ENCODE results near the gene ATP1B2.
A peak's percentile ranks its signal among the peaks of the same experiment; 100 is the strongest.

ATP1B2 gene

DNA sequence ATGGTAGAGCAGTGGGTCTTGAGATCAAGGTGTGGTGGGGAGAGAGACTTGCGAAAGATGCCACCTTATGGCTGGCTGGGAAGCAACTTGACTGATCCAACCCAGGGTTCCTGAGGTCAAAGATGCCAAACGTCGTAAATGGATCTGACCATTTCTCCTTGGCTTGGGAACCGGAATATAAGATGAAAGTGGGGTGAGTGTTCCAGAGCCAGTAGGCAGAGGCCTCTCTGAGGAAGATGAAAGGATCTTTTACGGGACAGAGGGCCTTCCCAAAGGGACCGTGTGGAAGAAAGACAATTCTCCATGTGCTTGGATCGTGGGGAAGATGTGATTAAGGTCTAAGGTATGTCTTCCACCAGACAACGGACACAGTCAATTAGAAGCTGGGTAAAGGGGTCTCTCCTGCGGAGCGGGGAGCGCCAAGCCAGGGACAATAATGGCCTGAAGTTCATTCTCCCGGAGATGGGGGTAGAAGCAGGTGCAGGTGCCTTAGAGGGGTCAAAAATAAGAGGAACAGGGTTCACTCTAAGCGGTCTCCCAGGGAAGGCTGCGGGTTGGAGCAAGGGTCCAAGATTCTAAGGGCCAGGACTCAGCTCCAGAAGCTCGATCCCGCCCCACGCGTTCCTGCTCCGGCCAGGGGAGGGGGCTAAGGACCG lies 36.8 kb upstream of the ATP1B2 start:
- Histone ChIP-seq H3K4me1 (ENCODE audit: insufficient read depth, poor library complexity, severe bottlenecking) (peaks cover 16% of the 10 kb centered on the region), H3K36me3 (ENCODE audit: low read depth) (peaks cover 37% of the 10 kb centered on the region), H3K27me3 (ENCODE audit: insufficient read depth, poor library complexity, severe bottlenecking) (no peaks in the 10 kb centered on the region), H3K27ac (ENCODE audit: poor library complexity, severe bottlenecking) (peak overlapping the region; percentile 77), H3K9me3 (ENCODE audit: severe bottlenecking) (no peaks in the 10 kb centered on the region), H3K4me3 (ENCODE audit: severe bottlenecking) (peak overlapping the region; percentile 87)
- ATAC-seq (ENCODE audit: low read depth) (peak; percentile 19; the same call in 2 of the 3 replicates), DNase-seq (ENCODE audit: low spot score) (no peak)
- TF ChIP-seq CTCF (IDR thresholded peaks at IDR 0.05; ENCODE audit: poor library complexity, severe bottlenecking): no peak

- H3K27me3 ChIP-seq (ENCODE audit: insufficient read depth, poor library complexity, severe bottlenecking): no peaks in the 10 kb centered on the region
- peaks cover 31% of the 10 kb centered on the region for H3K36me3 ChIP-seq (ENCODE audit: low read depth)
- H3K9me3 ChIP-seq (ENCODE audit: severe bottlenecking): no peaks in the 10 kb centered on the region
- ATAC-seq (ENCODE audit: low read depth): peak; percentile 93
- peak; percentile 99 for DNase-seq (ENCODE audit: low spot score)
- H3K4me1 ChIP-seq (ENCODE audit: insufficient read depth, poor library complexity, severe bottlenecking): peaks cover 16% of the 10 kb centered on the region
- peak within 1 kb of the TSS; percentile 77 for H3K27ac ChIP-seq (ENCODE audit: poor library complexity, severe bottlenecking)
- H3K4me3 ChIP-seq (ENCODE audit: severe bottlenecking): peak within 1 kb of the TSS; percentile 87
- TF ChIP-seq CTCF (IDR thresholded peaks at IDR 0.05; ENCODE audit: poor library complexity, severe bottlenecking): peak; percentile 81
Observed at GRCh38 chr17:7614425-7615264, 36.1 kb upstream of the ATP1B2 start, which contains the start of gene FXR2. TSS of gene FXR2 (minus strand) at chr17:7614897. CDS start at chr17:7614532, 365 bp downstream.

GRCh38 chr17:7615265-7615747 lies 35.4 kb upstream of the ATP1B2 start:
- peak overlapping the region; percentile 77 for H3K27ac ChIP-seq (ENCODE audit: poor library complexity, severe bottlenecking)
- peaks cover 16% of the 10 kb centered on the region for H3K4me1 ChIP-seq (ENCODE audit: insufficient read depth, poor library complexity, severe bottlenecking)
- ATAC-seq (ENCODE audit: low read depth) (no peak), DNase-seq (ENCODE audit: low spot score) (no peak)
- H3K9me3 ChIP-seq (ENCODE audit: severe bottlenecking): no peaks in the 10 kb centered on the region
- H3K4me3 ChIP-seq (ENCODE audit: severe bottlenecking): peak overlapping the region; percentile 30
- no peak for TF ChIP-seq CTCF (IDR thresholded peaks at IDR 0.05; ENCODE audit: poor library complexity, severe bottlenecking)
- H3K36me3 ChIP-seq (ENCODE audit: low read depth): peaks cover 27% of the 10 kb centered on the region
- H3K27me3 ChIP-seq (ENCODE audit: insufficient read depth, poor library complexity, severe bottlenecking): no peaks in the 10 kb centered on the region

GRCh38 chr17:7618608-7619007 lies 32.1 kb upstream of the ATP1B2 start:
- no peak for ATAC-seq (ENCODE audit: low read depth)
- Histone ChIP-seq H3K4me1 (ENCODE audit: insufficient read depth, poor library complexity, severe bottlenecking) (no peaks in the 10 kb centered on the region), H3K36me3 (ENCODE audit: low read depth) (0 out of 2 replicates have a peak, but pooled peaks cover under 1% of the 10 kb centered on the region), H3K9me3 (ENCODE audit: severe bottlenecking) (no peaks in the 10 kb centered on the region), H3K27me3 (ENCODE audit: insufficient read depth, poor library complexity, severe bottlenecking) (no peaks in the 10 kb centered on the region), H3K27ac (ENCODE audit: poor library complexity, severe bottlenecking) (no peak overlapping the region), H3K4me3 (ENCODE audit: severe bottlenecking) (no peak overlapping the region)
- DNase-seq (ENCODE audit: low spot score): no peak
- no peak for TF ChIP-seq CTCF (IDR thresholded peaks at IDR 0.05; ENCODE audit: poor library complexity, severe bottlenecking)
